Neural progenitor cell (in vitro differentiated cells): ENCODE data around the gene PTPRN2.

Experiments
- CTCF ChIP-seq: fragments of 200-600 bp; sonication (generic); IDR thresholded peaks from 2 replicates; pipeline ENCODE4 v1.5.1; 2017; ENCODE audit warnings: antibody characterized with exemption, mild to moderate bottlenecking
- EZH2 ChIP-seq: fragments of 200-600 bp; sonication (generic); IDR thresholded peaks from 2 replicates; pipeline ENCODE4 v1.6.1; 2017; ENCODE audit warnings: antibody characterized with exemption, mild to moderate bottlenecking, moderate library complexity

GRCh38 chr7:158576050-158576762 lies 11.4 kb downstream of the PTPRN2 start:
- TF ChIP-seq CTCF = no peak
- no peak for TF ChIP-seq EZH2
